AG04450 (cell line): Measurements from ENCODE around the gene AGMO. TPM values are rescaled to one million over a fixed set of nuclear protein-coding genes. Genes with fewer than 3 reads are reported as not detected.

Experiments
- CTCF ChIA-PET: fragments of 300-600, 350-600 bp; formaldehyde crosslinking; extraction: SDS; loops from one replicate; lab custom pipeline; 2022; ENCODE audit warnings: antibody characterized with exemption, inconsistent platforms; lab: Charles Lee
- POLR2A ChIA-PET: fragments of 350-600 bp; formaldehyde crosslinking; extraction: SDS; loops from one replicate; lab custom pipeline; 2021; ENCODE audit warnings: antibody characterized with exemption, inconsistent platforms; lab: Yijun Ruan, JAX
- DNase-seq: peaks from one replicate; pipeline ENCODE4 v3.0.0-alpha.2; 2011; ENCODE audit warnings: low read depth, low spot score
- H3K27ac ChIP-seq: one replicate; pipeline ENCODE4 v1.5.1; 2012; ENCODE audit warnings: low read depth, low read length, control low read depth
- H3K27me3 ChIP-seq: one replicate; pipeline ENCODE4 v1.6.0; 2012; ENCODE audit warnings: low read length; ENCODE audit not compliant: control insufficient read depth, insufficient read depth
- H3K4me3 ChIP-seq: 2 replicates; pipeline ENCODE4 v1.5.1; 2011; ENCODE audit warnings: mild to moderate bottlenecking, low read depth, low read length, control low read depth
- H3K9me3 ChIP-seq: 2 replicates; pipeline ENCODE4 v1.5.1; 2012; ENCODE audit warnings: low read length; ENCODE audit not compliant: control insufficient read depth, insufficient read depth
- CTCF ChIP-seq: IDR thresholded peaks from 2 replicates; pipeline ENCODE4 v1.5.1; 2011; ENCODE audit warnings: low read depth, low read length, control low read depth, inconsistent platforms
- polyA plus RNA-seq: library from polyadenylated mRNA; depleted of rRNA; stranded (reverse); fragments of >200 nt; gene quantifications from 2 replicates; pipeline ENCODE4 v1.2.3, GENCODE V29; 2011

Gene AGMO
- polyA plus RNA-seq, 1 experiment, result 0.10 TPM

- ChIA-PET CTCF (no interaction called here), POLR2A (no interaction called here)
- TF ChIP-seq CTCF, result no peak
- no peak overlapping the region for H3K27ac ChIP-seq
- DNase-seq, result no peak
- H3K4me3 ChIP-seq, result no peak overlapping the region
- peaks cover 11% of the 10 kb centered on the region for H3K9me3 ChIP-seq
- H3K27me3 ChIP-seq, result no peaks in the 10 kb centered on the region
Measured at GRCh38 chr7:15604166-15604565, 42.4 kb upstream of the AGMO start.

GRCh38 chr7:15603124-15603523 lies 41.3 kb upstream of the AGMO start:
- ChIA-PET CTCF (no interaction called here), POLR2A (no interaction called here)
- Histone ChIP-seq H3K27ac (no peak overlapping the region), H3K4me3 (no peak overlapping the region), H3K9me3 (peaks cover 14% of the 10 kb centered on the region), H3K27me3 (no peaks in the 10 kb centered on the region)
- no peak for DNase-seq
- no peak for TF ChIP-seq CTCF

GRCh38 chr7:15602236-15602635 lies 40.4 kb upstream of the AGMO start:
- H3K4me3 ChIP-seq, result no peak overlapping the region
- no peaks in the 10 kb centered on the region for H3K27me3 ChIP-seq
- no peak for TF ChIP-seq CTCF
- no peak for DNase-seq
- POLR2A ChIA-PET, result no interaction called here
- CTCF ChIA-PET, result no interaction called here
- H3K9me3 ChIP-seq, result peaks cover 14% of the 10 kb centered on the region
- no peak overlapping the region for H3K27ac ChIP-seq

- peaks cover 14% of the 10 kb centered on the region for H3K9me3 ChIP-seq
- TF ChIP-seq CTCF, result no peak
- no peak for DNase-seq
- POLR2A ChIA-PET, result no interaction called here
- no peak overlapping the region for H3K4me3 ChIP-seq
- CTCF ChIA-PET, result no interaction called here
- no peak overlapping the region for H3K27ac ChIP-seq
- H3K27me3 ChIP-seq, result no peaks in the 10 kb centered on the region
Measured at GRCh38 chr7:15601175-15601574, 39.4 kb upstream of the AGMO start.

- Histone ChIP-seq H3K9me3 (peaks cover 14% of the 10 kb centered on the region), H3K27ac (no peak overlapping the region), H3K27me3 (no peaks in the 10 kb centered on the region), H3K4me3 (no peak overlapping the region)
- no peak for TF ChIP-seq CTCF
- POLR2A ChIA-PET, result no interaction called here
- no peak for DNase-seq
- CTCF ChIA-PET, result no interaction called here
Measured at GRCh38 chr7:15600298-15600697, 38.5 kb upstream of the AGMO start.
